Activated CD4-positive, alpha-beta T cell treated with anti-CD3 and anti-CD28 coated beads, Interleukin-2, amount 50 U/mL, for 48 hours (primary cell): ENCODE results near the gene CCDC146.

Experiments used
- DNase-seq, 2 experiments: peaks; one replicate each; pipeline ENCODE4 v3.0.0-alpha.2; 2020

CCDC146 gene

GRCh38 chr7:77295549-77295948, 173.1 kb downstream of the CCDC146 start:
- DNase-seq, result no peak

DNA sequence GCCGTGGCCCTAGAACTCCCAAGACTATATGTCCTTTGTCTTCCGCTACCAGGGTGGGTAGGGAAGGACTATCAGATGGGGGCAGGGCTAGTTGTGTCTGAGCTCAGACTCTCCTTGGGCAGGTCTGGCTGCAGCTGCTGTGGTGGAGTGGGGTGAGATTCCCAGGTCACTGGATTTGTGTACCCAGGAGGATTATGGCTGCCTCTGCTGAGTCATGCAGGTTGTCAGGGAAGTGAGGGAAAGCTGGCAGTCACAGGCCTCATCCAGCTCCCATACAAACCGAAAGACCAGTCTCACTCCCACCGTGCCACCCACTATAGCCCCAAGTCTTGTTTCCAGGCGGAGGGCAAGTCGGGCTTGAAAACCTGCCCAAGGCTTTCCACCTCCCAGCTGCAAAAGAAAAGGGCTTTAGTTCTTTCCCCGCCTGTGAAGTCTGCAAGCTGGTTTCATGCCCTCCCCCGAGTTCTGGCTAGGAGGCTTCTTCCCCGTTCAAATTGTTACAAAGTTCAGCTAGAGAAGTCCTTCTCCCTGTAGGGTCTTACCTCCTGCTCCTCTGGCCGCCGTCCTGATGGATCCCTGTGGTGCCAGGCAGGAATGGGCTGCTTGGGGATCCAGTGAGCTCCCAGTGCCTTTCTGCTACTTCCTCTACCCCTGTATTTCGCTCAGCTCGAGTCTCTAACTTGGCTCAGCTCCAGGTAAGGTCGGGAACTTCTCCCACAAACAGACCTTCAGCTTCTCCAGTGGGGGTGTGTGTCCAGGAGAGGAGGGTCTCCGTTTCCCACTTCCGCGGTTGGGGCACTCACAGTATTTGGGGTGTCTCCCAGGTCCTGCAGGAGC, 184.0 kb downstream of the CCDC146 start:
- DNase-seq, result no peak

- DNase-seq, result no peak
Observed at GRCh38 chr7:77308792-77309191, 186.4 kb downstream of the CCDC146 start.

DNA sequence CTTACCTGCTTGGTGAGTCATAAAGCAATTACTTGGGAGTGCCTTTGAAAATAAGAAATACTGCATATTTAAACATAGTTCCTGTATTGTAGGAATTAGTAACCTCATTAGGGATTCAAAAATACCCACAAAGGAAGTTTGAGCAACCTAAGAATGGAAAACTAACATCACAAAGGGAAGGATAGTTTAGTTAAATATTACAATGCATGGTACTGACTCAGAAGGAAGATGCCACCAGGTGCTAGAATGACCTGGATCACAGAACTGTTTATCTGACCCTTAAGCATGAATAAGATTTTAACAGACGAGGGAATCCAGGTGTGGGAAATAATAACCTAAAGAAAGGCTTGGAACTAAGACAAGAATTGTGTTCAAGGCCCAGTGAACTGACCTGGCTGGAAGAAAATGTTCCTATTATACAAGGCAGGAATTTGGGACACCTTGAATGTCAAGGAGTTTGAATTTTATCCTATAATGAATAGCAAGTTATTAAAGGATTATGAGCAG, 187.4 kb downstream of the CCDC146 start:
- DNase-seq, result no peak

DNA sequence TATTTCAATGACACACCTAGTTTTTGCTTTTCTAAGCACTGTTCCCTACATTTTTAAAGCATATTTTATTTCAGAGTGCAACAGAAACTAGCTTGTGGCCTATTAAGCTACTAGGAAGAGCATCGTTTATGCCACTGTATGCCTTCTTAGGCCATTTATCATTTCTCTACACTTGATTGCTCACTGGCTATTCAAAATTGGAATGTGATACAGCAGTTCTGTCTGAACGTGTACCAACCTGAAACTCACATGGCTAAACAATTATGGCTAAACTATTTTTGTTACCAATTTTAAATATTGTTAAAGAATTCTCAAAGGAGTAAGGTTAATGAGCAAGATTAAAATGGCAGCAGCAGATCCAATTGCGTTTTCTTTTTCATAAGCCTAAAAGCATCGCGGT, 188.6 kb downstream of the CCDC146 start:
- DNase-seq, result no peak

DNA sequence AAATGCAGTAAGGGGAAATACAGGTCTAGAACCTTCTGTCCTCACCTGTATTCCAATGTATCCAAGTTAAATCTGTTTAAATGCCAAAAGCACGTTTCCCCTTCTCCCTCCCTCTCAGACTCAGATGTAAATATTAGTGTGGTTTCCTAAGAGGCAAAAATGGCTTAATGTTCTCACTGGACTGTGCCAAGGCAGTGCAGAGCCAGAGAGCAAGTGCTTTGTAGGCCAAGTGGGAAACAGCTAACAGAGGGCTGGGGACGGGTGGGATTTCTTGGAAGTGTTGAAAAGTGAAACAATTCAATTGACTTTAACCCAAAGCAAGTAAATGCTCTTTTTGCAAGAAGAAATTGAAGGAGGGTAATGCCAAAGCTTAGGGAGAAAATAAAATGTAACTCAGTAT, 190.7 kb downstream of the CCDC146 start:
- DNase-seq, result no peak

GRCh38 chr7:77313876-77314480, 191.6 kb downstream of the CCDC146 start:
- DNase-seq, result no peak

- DNase-seq, result no peak
Observed at GRCh38 chr7:77315182-77315591, 192.8 kb downstream of the CCDC146 start.

GRCh38 chr7:77316219-77316978, 194.0 kb downstream of the CCDC146 start:
- DNase-seq, result no peak

DNA sequence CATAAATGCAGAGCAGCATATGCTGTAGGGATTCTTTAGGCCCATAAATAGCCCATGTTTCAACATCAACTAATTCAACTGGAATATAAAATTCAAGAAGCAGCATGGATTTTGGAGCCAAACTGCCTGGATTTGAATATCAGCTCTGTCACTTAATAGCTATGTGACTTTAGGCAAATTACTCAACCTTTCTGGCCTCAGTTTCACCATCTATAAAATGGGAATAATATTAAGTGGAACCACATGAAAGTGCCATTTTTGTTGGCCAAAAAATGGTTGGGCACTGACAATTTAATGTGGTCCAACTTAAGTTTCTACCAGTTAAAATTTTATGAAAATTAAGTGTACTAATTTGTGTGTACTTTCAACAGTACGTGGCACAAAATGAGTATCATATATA, 195.6 kb downstream of the CCDC146 start:
- no peak for DNase-seq

DNA sequence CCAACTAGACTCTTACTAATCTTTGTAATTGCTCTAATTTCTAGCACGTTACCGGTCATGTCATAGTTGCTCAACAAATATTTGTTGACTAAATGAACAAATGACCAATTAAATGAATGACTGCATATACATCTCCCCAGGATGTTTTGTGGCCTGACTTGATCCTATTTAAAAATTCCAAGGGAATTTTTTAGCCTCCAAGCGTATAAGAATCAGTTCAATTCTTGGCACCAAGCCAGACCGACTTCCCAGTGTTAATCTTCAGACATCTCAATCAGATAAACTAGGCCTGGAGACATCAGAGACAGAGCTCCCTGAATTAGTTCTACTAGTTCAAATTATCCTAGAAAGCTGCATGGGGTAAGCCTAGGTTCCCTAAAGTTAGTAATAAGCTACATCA, 197.7 kb downstream of the CCDC146 start:
- DNase-seq, result no peak

GRCh38 chr7:77320714-77321113, 198.3 kb downstream of the CCDC146 start:
- no peak for DNase-seq

DNA sequence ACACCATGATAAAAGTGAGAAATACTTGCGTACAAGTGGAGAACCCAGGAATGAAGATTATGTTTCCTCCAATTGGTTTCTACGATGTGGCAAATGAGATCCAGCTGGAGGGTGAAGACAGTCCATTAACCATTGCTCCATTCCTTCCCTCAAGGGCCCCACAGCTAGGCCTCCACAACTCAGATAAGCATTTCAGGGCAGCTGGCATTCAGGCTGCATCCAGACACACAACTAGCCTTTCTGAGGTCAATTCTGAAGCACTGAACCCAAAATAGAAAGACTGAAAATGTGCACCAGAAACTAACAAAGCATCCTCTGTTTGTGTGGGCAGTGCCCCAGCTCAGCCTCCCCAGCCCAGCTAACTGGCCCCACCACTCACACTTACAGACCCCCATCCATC, 198.9 kb downstream of the CCDC146 start:
- DNase-seq, result no peak

DNA sequence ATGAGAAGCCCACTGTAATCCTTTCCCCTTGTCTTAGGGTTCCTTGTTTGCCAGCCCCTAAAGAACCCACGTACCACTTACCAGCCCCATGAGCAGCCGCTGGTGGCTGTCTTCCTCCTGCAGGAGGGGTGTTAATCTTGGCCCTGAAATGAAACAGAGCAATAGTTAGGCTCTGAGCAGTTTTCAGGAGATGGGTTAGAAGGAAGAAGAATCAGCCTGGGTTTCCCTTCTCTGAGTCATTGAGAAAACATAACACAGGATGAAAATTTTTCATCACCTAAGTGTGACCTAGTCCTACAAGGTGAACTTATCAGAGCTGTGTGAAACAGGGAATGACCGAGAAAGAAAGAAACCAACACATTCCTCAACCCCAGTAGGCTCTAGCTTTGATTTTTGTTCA, 203.7 kb downstream of the CCDC146 start:
- DNase-seq, result no peak

DNA sequence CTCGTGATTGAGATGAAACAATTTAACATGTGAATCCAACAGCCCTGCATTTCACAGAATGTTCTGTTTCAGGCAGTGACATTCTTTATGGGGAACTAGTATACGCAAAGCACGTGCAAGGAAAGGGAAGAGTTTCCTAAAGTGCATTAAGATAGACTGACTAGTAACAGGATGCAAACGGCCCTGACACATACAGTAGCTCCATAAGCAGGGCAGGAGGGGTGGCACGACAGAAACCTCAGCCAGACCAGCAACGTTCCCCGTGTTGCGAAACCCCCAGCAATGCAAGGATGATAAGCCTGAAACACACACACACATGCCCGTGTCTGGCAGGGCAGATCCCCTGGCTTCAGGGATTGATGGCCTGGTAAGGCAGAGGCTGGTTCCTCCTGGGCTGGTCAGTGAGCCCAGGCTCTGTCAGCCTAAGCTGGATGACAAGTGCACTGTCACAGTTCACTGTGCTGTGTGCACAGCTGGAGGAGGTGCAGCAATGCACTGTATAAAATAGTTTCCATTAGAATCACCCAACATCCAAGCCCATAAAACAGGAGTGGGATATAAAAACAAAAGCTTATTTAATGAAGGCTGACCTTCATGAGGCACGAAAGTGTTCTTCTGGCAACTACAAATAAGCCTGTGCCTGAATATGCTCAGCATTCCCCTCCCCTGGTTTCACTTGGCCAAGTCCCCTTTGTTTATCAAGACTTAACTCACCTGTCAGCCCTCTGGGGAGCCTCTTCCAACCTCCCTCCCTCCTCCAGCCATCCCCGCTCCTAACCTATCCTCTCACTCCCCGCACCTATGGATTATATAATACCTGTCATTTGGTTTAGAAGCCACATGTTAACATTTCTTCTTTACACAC, 204.9 kb downstream of the CCDC146 start:
- no peak for DNase-seq

DNA sequence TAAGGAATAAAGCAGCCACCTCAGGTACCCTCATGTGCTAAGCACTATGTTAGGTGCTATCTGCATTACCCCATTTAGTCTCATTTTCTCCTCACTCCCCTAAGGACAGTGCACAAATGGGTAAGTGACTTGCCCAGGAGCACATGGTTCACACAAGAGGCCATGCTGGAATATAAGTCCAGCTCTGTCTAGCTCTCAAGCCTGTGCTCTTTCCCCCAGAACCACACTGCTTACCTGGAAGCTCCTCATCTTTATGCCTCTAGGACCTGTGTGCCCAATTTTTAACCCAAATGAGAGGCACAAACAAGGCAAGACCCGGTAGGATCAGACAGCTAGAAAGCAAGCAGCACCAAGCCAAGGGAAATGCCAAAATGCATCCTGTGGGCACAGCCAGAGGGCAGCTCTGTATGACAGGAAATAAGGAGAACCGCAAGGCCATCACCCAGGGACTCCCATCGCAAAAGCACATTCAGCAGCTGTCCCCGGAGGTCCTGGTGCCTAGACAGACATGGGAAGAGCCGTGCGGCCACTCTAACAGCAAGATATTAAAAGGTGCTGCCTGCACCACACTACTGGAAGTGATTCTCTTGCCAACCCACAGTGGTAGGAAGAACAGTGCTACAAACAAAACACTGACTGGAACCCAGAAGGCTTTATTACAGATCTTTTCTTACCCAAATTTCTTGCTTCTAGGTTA, 205.7 kb downstream of the CCDC146 start:
- DNase-seq, result peak; percentile 16 to 36

DNA sequence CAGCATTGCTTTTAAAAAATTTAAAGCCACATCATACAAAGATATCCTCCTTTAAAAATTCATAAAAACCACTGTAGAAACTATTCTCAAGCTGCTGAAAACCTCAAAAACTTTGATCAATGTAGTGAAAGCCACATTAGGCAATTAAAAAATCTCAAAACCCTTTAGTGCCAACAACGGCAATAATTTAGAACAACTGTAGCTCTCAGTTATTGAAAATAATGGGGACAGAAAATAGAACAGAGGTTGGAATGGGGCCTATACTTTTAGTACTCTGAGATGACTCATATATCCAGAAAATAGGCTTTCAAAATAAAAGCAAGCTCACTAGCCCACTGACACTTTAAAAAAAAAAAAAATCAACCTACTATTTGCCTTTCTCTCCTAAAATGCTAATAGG, 206.3 kb downstream of the CCDC146 start:
- no peak for DNase-seq

DNA sequence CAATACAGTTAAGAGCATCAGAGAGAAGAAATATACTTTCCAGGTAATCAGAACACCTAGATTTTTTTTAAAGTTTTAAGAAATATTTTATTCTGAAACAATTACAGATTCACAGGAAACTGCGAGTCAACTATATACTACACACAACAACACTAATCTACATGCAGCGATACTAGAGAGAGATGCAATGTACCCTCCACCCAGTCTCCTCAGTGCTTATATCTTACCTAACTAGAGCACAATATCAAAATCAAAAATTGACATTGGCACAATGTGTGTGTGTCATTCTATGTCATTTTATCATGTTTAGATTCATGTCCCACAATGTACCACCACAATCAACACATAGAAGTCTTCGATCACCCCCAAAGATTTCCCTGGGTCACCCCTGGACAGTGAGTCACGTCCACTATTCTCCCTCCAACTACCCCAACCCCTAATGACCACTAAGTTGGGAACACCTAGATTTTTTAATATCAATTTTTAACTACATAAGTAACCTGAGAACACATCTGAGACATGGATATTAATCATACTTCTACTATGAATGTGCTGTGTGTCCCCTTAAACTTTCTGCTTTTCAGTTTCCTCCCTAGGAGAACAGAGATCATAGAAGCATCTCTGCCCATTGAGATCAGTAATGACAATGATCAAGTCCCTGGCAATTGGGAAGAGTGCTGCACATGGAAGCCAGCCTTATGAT, 207.2 kb downstream of the CCDC146 start:
- no peak for DNase-seq

GRCh38 chr7:77330169-77330882, 207.9 kb downstream of the CCDC146 start:
- peak in 1 of 2 experiments; percentile 18 for DNase-seq

DNA sequence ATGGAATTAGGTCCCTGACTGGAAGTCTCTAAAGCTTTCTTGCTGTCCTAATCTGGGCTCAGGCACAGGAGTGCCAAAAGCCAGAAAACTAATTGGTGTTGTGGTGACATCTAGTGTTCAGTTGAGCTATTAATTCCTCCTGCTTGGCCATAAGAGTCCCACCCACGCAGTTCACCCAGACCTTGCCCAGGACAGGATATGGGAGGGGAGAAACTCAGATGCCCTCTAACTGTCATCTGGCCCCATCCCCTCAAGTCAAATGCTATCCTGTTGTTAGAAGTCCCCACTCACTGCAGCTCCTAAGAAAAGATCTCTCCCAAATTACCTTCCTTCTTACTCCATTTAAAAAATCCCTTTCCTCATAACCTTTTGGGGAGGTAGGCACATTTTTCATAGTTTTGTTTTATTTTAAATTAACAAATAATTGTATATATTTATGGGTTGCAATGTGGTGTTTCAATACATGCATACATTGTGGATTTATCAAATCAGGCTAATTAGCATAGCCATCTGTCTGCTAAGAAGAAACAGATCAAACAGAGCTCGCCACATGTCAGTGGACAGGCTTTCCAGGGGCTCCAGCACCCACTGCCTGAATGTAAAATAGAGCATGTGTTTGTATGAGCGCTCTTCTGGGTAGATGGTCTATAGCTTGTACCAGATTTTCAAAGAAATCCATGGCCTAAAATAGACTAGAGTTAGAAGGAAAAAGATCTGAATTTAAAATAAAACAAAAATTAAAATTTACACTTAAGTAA, 209.7 kb downstream of the CCDC146 start:
- peak; percentile 44 to 62 for DNase-seq
